Activated CD4-positive, alpha-beta T cell treated with anti-CD3 and anti-CD28 coated beads, Interleukin-2, amount 50 U/mL, for 48 hours (primary cell): ENCODE measurements around the gene TMEM89.

ENCODE experiments used
- DNase-seq, 2 experiments: peaks; one replicate each; pipeline ENCODE4 v3.0.0-alpha.2; 2020

Gene TMEM89

GRCh38 chr3:48585411-48585810, 36.2 kb downstream of the TMEM89 start:
- no peak for DNase-seq

DNA sequence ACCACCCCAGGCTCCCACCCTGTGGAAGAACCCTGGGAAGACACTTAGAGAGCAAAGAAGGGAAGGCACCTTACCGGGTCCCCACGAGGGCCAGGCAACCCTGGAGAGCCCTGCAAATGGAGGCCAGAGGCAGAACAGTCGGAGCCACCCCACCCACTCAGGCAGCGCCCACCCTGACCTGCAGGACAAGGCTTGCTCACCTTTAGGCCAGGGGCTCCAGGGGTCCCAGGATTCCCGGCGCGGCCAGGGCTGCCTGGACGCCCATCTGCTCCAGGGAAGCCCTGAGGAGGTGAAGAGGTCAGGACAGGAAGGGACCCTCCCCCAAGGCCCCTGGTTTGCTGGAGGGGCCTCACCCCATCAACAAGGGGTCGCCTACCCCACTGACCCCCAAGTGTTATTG, 36.7 kb downstream of the TMEM89 start:
- DNase-seq, result no peak

GRCh38 chr3:48581621-48582481, 39.7 kb downstream of the TMEM89 start:
- DNase-seq, result no peak

DNA sequence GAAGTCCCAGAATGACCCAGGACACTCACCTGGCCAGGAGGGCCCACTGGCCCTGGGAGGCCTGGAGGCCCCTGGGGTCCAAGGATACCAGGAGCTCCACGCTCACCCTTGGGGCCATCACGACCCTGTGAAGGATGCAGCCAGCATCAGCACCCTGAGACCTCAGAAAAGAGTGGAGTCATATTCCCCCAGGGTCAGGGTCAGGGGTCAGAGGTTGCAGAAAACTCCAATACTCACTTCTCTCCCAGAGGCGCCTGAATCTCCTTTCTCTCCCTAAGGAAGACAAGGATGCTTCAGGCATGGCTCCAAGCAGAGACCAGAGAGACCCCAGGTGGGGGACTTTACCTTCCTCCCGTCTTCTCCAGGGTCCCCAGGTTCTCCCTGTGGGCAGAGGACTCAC, 44.9 kb downstream of the TMEM89 start:
- DNase-seq, result no peak

- DNase-seq, result no peak
These were observed 46.2 kb downstream of the TMEM89 start for GRCh38 chr3:48575366-48575765.

DNA sequence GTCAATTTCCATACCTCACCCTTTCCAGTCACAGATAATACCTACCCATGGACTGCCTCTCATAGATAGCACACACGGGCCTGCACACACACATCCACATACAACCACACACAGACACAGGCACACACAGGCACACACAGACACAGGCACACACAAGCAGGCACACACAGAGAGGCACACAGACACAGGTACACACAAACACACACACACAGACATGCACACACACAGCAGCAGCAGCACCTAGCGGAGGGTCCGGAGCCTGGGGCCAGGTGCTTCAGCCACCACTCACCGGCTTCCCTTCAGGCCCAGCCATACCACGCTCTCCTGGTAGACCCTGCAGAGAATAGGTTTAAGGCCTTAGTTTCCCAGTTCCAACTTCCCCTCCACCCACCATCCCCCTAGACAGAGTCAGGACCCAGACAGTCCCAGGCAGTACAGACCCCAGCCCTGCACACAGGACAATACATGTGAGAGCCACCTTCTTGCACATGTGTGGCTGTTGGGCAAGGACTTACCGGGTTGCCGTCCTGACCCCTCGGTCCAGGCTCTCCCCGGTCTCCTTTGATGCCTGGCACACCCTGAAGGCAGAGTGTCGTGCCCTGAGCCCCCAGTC, 47.5 kb downstream of the TMEM89 start:
- no peak for DNase-seq

DNA sequence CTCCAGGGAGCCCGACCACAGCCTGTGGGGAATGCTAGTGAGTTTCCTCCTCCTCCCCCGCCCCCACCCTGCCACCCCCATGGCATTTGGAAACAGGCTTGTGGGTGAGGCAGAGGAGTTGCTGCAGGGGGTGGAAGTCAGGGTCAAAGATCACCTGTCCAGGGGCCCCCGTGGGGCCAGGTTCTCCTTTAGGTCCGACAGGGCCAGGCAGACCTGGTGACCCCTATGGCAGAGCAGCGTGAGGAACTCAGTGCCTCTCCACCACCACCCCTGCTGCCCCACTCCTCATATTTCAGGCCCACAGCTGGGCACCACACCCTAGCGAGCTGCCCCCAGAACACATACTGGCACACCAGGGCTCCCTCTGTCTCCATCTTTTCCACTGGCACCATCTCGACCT, 49.1 kb downstream of the TMEM89 start:
- DNase-seq, result no peak

- no peak for DNase-seq
These were observed 49.6 kb downstream of the TMEM89 start for GRCh38 chr3:48571938-48572337.
